Mesenchymal stem cell (in vitro differentiated cells and primary cell): ENCODE measurements around the gene XRCC4.

Experiments used
- DNase-seq: peaks from one replicate; pipeline ENCODE4 v3.0.0-alpha.2; 2013
- H2AFZ ChIP-seq: one replicate; pipeline ENCODE4 v1.6.1; 2013; ENCODE audit warnings: low read depth, mild to moderate bottlenecking, control low read depth, inconsistent platforms, low read length, moderate library complexity
- H2AK5ac ChIP-seq: 2 replicates; pipeline ENCODE4 v1.6.1; 2013; ENCODE audit warnings: low read length, moderate library complexity, mild to moderate bottlenecking, inconsistent platforms; ENCODE audit not compliant: severe bottlenecking
- H2BK120ac ChIP-seq: one replicate; pipeline ENCODE4 v1.6.1; 2013; ENCODE audit warnings: low read depth, mild to moderate bottlenecking, inconsistent platforms, low read length, moderate library complexity
- H2BK12ac ChIP-seq, 2 experiments: one replicate each; pipeline ENCODE4 v1.6.1; 2013; ENCODE audit warnings: inconsistent platforms in 2 of 2, low read length in 2 of 2, mild to moderate bottlenecking in 2 of 2, moderate library complexity in 2 of 2, control low read depth in 1 of 2
- H2BK15ac ChIP-seq: one replicate; pipeline ENCODE4 v1.6.1; 2013; ENCODE audit warnings: mild to moderate bottlenecking, low read depth, inconsistent platforms; ENCODE audit not compliant: poor library complexity, severe bottlenecking
- H2BK5ac ChIP-seq: 2 replicates; pipeline ENCODE4 v1.6.1; 2013; ENCODE audit warnings: low read depth, mild to moderate bottlenecking, low read length, control low read depth, inconsistent platforms; ENCODE audit not compliant: poor library complexity, severe bottlenecking
- H3K14ac ChIP-seq, 2 experiments: one replicate each; pipeline ENCODE4 v1.6.1; 2013; ENCODE audit warnings: inconsistent platforms in 2 of 2, low read length in 2 of 2, control low read depth in 1 of 2, mild to moderate bottlenecking in 1 of 2, moderate library complexity in 1 of 2
- H3K18ac ChIP-seq, 2 experiments: one replicate each; pipeline ENCODE4 v1.6.1; 2013; ENCODE audit warnings: inconsistent platforms in 2 of 2, low read length in 2 of 2, control low read depth in 1 of 2, low read depth in 1 of 2, mild to moderate bottlenecking in 1 of 2
- H3K23ac ChIP-seq, 2 experiments: one replicate each; pipeline ENCODE4 v1.6.1; 2013; ENCODE audit warnings: inconsistent platforms in 2 of 2, low read length in 2 of 2, mild to moderate bottlenecking in 2 of 2, moderate library complexity in 2 of 2, control low read depth in 1 of 2
- H3K27ac ChIP-seq: 2 replicates; pipeline ENCODE4 v1.5.1; 2013; ENCODE audit warnings: mild to moderate bottlenecking, moderate library complexity, low read length, control low read depth, inconsistent platforms; ENCODE audit not compliant: poor library complexity, severe bottlenecking
- H3K27me3 ChIP-seq, 2 experiments: 2 replicates each; pipeline versions ENCODE4 v1.6.1 to v1.7.0; 2013; ENCODE audit warnings: low read length in 2 of 2, mild to moderate bottlenecking in 2 of 2, moderate library complexity in 2 of 2, control low read depth in 1 of 2, inconsistent platforms in 1 of 2; ENCODE audit not compliant: control insufficient read depth in 1 of 2, insufficient read depth in 1 of 2
- H3K36me3 ChIP-seq, 2 experiments: 2 replicates each; pipeline versions ENCODE4 v1.6.1 to v1.7.0; 2013; ENCODE audit warnings: low read length in 2 of 2, control low read depth in 1 of 2, inconsistent platforms in 1 of 2, low read depth in 1 of 2, mild to moderate bottlenecking in 1 of 2; ENCODE audit not compliant: insufficient read depth in 2 of 2, control insufficient read depth in 1 of 2
- H3K4ac ChIP-seq, 2 experiments: one replicate each; pipeline ENCODE4 v1.6.1; 2013; ENCODE audit warnings: inconsistent platforms in 2 of 2, low read length in 2 of 2, mild to moderate bottlenecking in 2 of 2, moderate library complexity in 2 of 2, control low read depth in 1 of 2, low read depth in 1 of 2
- H3K4me1 ChIP-seq: 2 replicates; pipeline ENCODE4 v1.6.1; 2013; ENCODE audit warnings: low read depth, low read length, control low read depth; ENCODE audit not compliant: control insufficient read depth, insufficient read depth
- H3K4me2 ChIP-seq: 2 replicates; pipeline ENCODE4 v1.6.1; 2013; ENCODE audit warnings: low read length, mild to moderate bottlenecking, inconsistent platforms; ENCODE audit not compliant: poor library complexity, severe bottlenecking
- H3K4me3 ChIP-seq, 2 experiments: 2 replicates each; pipeline versions ENCODE4 v1.5.1 to v1.7.0; 2013; ENCODE audit warnings: low read length in 2 of 2, mild to moderate bottlenecking in 2 of 2, control low read depth in 1 of 2, low read depth in 1 of 2; ENCODE audit not compliant: insufficient read depth in 1 of 2
- H3K79me1 ChIP-seq: replicated peaks from 2 replicates; pipeline ENCODE4 v1.6.1; 2013; ENCODE audit warnings: mild to moderate bottlenecking, control low read depth, low read length, inconsistent platforms; ENCODE audit not compliant: poor library complexity, severe bottlenecking
- H3K9ac ChIP-seq: 2 replicates; pipeline ENCODE4 v1.7.0; 2013; ENCODE audit warnings: mild to moderate bottlenecking, low read length, moderate library complexity
- H3K9me3 ChIP-seq: 2 replicates; pipeline ENCODE4 v1.7.0; 2013; ENCODE audit warnings: mild to moderate bottlenecking, low read length; ENCODE audit not compliant: control insufficient read depth
- H4K8ac ChIP-seq: one replicate; pipeline ENCODE4 v1.6.1; 2013; ENCODE audit warnings: inconsistent platforms, mild to moderate bottlenecking, low read length, moderate library complexity
- H4K91ac ChIP-seq: one replicate; pipeline ENCODE4 v1.6.1; 2013; ENCODE audit warnings: mild to moderate bottlenecking, low read length, inconsistent platforms
- WGBS: methylation state at CpG from one replicate; pipeline ENCODE4 v1.1.7; 2013; ENCODE audit warnings: mixed read lengths; 5-methylcytosine and 5-hydroxymethylcytosine counted together

Gene XRCC4

DNA sequence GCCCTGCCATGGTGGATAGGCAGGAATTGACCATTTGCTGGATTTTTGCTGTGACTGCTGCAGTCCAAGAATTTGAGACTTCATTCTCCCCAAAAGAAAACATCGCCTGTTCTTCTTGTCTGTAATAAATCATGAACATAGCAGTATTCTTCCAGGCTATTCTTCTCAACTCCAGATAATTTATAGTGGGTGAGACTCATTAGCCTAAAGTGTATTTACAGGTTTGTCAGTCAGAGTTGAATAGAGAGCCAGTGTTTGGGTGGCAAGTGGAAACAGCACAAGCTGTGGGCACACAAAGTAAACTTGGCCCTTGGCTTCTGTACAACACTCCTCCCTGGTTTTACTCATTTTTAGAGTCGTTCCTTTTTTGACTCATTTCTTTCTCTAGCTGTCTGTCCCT, 266.0 kb downstream of the XRCC4 start:
- no peaks in the 10 kb centered on the region for H3K79me1 ChIP-seq
- no peak for DNase-seq
- H3K18ac ChIP-seq: no peak overlapping the region
- H3K4ac ChIP-seq: no peak overlapping the region
- no peak overlapping the region for H3K9ac ChIP-seq
- H3K27ac ChIP-seq: no peak overlapping the region
- H3K9me3 ChIP-seq: peaks cover 11% of the 10 kb centered on the region
- no peak overlapping the region for H3K4me2 ChIP-seq
- H3K36me3 ChIP-seq: no peaks in the 10 kb centered on the region
- H2BK12ac ChIP-seq: no peak overlapping the region
- no peak overlapping the region for H2AK5ac ChIP-seq
- no peak overlapping the region for H4K8ac ChIP-seq
- H3K4me1 ChIP-seq: no peaks in the 10 kb centered on the region
- no peak overlapping the region for H2BK5ac ChIP-seq
- H2BK120ac ChIP-seq: no peak overlapping the region
- H4K91ac ChIP-seq: no peak overlapping the region
- no peaks in the 10 kb centered on the region for H3K27me3 ChIP-seq
- no peak overlapping the region for H3K23ac ChIP-seq
- WGBS: 63% methylated on average over 1 of the region's 2 CpGs
- no peak overlapping the region for H3K14ac ChIP-seq
- no peak overlapping the region for H3K4me3 ChIP-seq
- no peak overlapping the region for H2BK15ac ChIP-seq
- no peak overlapping the region for H2AFZ ChIP-seq

DNA sequence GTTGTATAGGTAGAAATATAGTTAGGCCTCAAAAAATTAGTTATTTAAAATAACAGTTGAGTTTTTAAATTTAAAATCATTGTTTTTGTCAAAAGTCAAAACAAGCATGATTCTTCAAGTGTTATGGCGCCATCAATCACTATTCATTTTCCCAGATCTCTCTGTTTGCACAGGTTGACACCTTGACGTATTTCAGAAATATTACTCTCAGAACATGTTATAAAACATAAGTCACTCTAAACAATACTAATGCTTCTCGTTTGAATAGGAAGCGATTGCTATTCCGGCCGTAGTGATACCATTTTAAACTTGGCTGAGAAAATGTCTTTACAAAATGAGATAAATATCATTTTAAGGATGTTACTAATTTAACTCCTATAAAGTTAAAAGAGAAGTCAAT, 268.1 kb downstream of the XRCC4 start:
- Histone ChIP-seq H3K14ac (no peak overlapping the region), H3K36me3 (no peaks in the 10 kb centered on the region), H2BK12ac (no peak overlapping the region), H2BK5ac (no peak overlapping the region), H3K9me3 (peaks cover 13% of the 10 kb centered on the region), H3K18ac (no peak overlapping the region), H2BK15ac (no peak overlapping the region), H3K4me1 (no peaks in the 10 kb centered on the region), H3K79me1 (no peaks in the 10 kb centered on the region), H3K9ac (no peak overlapping the region), H3K4me3 (no peak overlapping the region), H3K27me3 (no peaks in the 10 kb centered on the region), H4K8ac (no peak overlapping the region), H2AK5ac (no peak overlapping the region), H3K23ac (no peak overlapping the region), H3K27ac (no peak overlapping the region), H4K91ac (no peak overlapping the region), H3K4ac (no peak overlapping the region), H2AFZ (no peak overlapping the region), H2BK120ac (no peak overlapping the region), H3K4me2 (no peak overlapping the region)
- 97% methylated on average over 3 of the region's 6 CpGs for WGBS
- DNase-seq: no peak

DNA sequence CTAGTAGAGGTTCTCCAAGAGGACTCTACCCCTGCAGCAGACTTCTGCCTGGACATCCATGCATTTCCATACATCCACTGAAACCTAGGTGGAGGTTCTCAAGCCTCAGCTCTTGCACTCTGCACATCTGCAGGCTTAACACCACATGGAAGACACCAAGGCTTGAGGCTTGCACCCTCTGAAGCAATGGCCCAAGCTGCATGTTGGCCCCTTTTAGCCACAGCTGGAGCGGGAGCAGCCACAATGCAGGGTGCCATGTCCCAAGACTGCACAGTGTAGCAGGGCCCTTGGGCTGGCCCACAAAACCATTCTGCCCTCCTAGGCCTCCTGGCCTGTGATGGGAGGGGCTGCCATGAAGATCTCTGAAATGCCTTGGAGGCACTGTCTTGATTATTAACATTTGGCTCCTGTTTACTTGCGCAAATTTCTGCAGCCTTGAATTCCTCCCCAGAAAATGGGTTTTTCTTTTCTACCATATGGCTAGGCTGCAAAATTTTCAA, 271.0 kb downstream of the XRCC4 start:
- H2BK120ac ChIP-seq: no peak overlapping the region
- no peak overlapping the region for H3K4me2 ChIP-seq
- H2BK5ac ChIP-seq: no peak overlapping the region
- H4K91ac ChIP-seq: no peak overlapping the region
- 100% methylated on average over 2 of the region's 2 CpGs for WGBS
- no peak overlapping the region for H3K14ac ChIP-seq
- no peak overlapping the region for H3K18ac ChIP-seq
- no peak overlapping the region for H3K27ac ChIP-seq
- peak overlapping the region in 1 of 2 experiments; percentile 10 for H3K4me3 ChIP-seq
- no peak overlapping the region for H2BK15ac ChIP-seq
- no peak for DNase-seq
- H2BK12ac ChIP-seq: no peak overlapping the region
- H4K8ac ChIP-seq: no peak overlapping the region
- H3K4me1 ChIP-seq: no peaks in the 10 kb centered on the region
- H3K23ac ChIP-seq: no peak overlapping the region
- H3K79me1 ChIP-seq: no peaks in the 10 kb centered on the region
- H3K27me3 ChIP-seq: no peaks in the 10 kb centered on the region
- H2AFZ ChIP-seq: no peak overlapping the region
- no peak overlapping the region for H3K4ac ChIP-seq
- peaks cover 13% of the 10 kb centered on the region for H3K9me3 ChIP-seq
- no peaks in the 10 kb centered on the region for H3K36me3 ChIP-seq
- H2AK5ac ChIP-seq: no peak overlapping the region
- no peak overlapping the region for H3K9ac ChIP-seq

DNA sequence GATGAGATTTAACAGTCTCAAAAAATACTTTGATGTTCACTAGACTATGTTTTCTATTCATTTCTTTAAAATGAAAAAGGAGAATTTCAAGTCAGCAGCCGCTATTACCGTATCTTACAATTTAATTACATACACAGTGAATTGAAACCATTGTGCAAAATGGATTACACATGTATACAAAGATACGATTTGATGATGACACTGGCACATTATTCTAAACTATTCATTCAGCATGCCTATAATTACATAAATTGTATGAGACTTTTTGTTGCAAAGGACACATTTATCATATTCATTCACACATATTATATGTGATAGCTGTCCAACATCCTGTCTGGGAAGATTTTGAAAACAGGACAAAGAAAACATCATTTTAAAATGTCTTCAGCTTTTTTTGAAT, 275.9 kb downstream of the XRCC4 start:
- peaks cover 3% of the 10 kb centered on the region for H3K9me3 ChIP-seq
- no peak overlapping the region for H4K8ac ChIP-seq
- no peak overlapping the region for H3K4me3 ChIP-seq
- no peak overlapping the region for H2BK5ac ChIP-seq
- no peaks in the 10 kb centered on the region for H3K79me1 ChIP-seq
- no peak overlapping the region for H3K4ac ChIP-seq
- H4K91ac ChIP-seq: no peak overlapping the region
- no peak overlapping the region for H2BK120ac ChIP-seq
- no peak overlapping the region for H3K4me2 ChIP-seq
- no peaks in the 10 kb centered on the region for H3K27me3 ChIP-seq
- H3K27ac ChIP-seq: no peak overlapping the region
- WGBS: 100% methylated on average over 2 of the region's 3 CpGs
- H3K14ac ChIP-seq: no peak overlapping the region
- DNase-seq: no peak
- H3K9ac ChIP-seq: no peak overlapping the region
- H2BK12ac ChIP-seq: no peak overlapping the region
- H3K36me3 ChIP-seq: no peaks in the 10 kb centered on the region
- no peak overlapping the region for H3K23ac ChIP-seq
- H3K4me1 ChIP-seq: no peaks in the 10 kb centered on the region
- H2BK15ac ChIP-seq: no peak overlapping the region
- H3K18ac ChIP-seq: no peak overlapping the region
- no peak overlapping the region for H2AFZ ChIP-seq
- no peak overlapping the region for H2AK5ac ChIP-seq
